VCaP (cell line): ENCODE measurements around the gene TMEM18.

Experiments
- H3K27ac ChIP-seq: fragments of 450-650 bp; 2 replicates; pipeline ENCODE4 v1.5.1; 2017
- TF ChIP-seq, protein P1 (sequence below): fragments of 450-650 bp; conservative IDR thresholded peaks from 2 replicates; pipeline ENCODE4 v1.5.1; 2017; ENCODE audit warnings: mild to moderate bottlenecking, moderate library complexity

The TMEM18 gene

GRCh38 chr2:625415-626333 lies 51.5 kb downstream of the TMEM18 start:
- TF ChIP-seq, protein P1, sequence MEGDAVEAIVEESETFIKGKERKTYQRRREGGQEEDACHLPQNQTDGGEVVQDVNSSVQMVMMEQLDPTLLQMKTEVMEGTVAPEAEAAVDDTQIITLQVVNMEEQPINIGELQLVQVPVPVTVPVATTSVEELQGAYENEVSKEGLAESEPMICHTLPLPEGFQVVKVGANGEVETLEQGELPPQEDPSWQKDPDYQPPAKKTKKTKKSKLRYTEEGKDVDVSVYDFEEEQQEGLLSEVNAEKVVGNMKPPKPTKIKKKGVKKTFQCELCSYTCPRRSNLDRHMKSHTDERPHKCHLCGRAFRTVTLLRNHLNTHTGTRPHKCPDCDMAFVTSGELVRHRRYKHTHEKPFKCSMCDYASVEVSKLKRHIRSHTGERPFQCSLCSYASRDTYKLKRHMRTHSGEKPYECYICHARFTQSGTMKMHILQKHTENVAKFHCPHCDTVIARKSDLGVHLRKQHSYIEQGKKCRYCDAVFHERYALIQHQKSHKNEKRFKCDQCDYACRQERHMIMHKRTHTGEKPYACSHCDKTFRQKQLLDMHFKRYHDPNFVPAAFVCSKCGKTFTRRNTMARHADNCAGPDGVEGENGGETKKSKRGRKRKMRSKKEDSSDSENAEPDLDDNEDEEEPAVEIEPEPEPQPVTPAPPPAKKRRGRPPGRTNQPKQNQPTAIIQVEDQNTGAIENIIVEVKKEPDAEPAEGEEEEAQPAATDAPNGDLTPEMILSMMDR, result no peak
- no peak overlapping the region for H3K27ac ChIP-seq

DNA sequence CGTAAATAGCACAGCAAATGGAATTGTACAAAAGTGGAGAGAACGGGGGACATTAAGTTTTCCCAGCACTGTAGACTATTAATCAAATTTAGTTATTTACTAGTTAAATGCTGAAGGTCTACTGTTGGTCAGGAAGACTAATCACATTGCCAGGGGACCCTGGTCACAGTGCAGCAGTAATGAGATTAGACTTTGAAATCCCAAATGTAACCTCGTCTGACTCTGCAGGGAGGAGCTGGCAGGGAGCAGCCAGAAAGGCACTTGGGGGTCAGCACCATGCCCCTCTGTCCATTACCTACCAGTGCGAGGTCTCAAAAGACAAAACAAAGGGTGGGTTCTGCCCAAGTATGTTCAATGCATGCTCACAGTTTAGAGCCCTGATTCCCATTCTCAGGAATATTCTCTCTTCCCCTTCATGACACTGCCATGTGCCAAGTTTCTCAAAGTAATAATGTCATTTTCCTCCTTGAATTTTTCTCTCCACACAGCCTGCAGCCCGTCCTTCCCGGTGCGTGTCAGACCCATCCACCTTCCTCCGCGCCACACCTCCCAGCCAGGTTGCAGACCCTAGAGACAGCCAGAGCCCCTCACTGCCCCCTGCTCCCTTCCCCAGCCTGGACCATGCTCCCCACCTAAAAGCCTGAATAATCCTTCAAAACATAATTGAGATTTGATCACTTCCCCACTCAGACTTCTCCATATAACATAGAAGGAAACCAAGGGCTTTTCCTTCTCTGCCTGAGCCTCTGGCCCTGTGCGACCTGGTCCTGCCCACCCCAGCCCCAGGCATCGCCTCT lies 52.5 kb downstream of the TMEM18 start:
- TF ChIP-seq, protein P1, result no peak
- H3K27ac ChIP-seq, result no peak overlapping the region

- no peak overlapping the region for H3K27ac ChIP-seq
- TF ChIP-seq, protein P1, result no peak
Observed at GRCh38 chr2:624096-624495, 53.1 kb downstream of the TMEM18 start.

DNA sequence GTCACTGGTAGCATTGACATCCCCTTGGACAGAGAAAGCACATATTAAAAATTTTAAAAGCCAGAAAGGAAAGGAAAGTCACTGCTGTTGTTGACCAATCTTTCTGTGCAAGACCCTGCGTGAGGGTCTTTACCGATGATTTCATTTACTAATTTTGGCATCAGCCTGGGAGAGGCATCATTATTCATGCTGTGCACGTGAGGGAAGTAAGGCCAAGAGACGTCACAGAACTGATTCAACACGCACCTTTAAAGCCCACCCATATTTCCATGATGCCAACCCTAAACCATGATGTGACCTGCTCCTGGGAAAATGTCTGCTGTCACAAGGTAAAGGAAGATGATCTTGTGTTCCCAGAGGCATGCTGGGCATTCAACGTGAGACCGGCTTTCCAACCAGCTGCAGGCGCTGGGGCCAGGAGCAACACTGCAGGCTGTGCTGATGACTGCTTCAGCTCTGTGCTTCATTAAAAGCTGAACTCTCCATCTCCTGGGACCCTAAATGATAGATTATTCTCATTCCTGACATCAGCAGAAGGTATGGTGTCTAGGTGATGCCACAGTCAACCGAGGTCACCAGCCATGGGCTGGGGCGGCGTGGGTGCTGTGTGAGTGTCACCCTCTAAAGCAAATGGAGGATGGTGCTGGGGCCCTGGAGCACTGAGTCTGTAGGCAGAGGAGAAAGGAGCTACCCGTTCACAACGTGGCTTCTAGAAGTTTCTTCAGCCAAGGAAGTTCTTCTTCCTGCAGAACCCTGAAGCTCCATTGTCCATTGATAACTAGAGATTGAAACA lies 53.9 kb downstream of the TMEM18 start:
- TF ChIP-seq, protein P1, result no peak

GRCh38 chr2:622357-622756 lies 54.8 kb downstream of the TMEM18 start:
- H3K27ac ChIP-seq, result no peak overlapping the region
- TF ChIP-seq, protein P1, result no peak

More for the DNA sequence above, 53.9 kb downstream of the TMEM18 start:
- no peak overlapping the region for H3K27ac ChIP-seq

DNA sequence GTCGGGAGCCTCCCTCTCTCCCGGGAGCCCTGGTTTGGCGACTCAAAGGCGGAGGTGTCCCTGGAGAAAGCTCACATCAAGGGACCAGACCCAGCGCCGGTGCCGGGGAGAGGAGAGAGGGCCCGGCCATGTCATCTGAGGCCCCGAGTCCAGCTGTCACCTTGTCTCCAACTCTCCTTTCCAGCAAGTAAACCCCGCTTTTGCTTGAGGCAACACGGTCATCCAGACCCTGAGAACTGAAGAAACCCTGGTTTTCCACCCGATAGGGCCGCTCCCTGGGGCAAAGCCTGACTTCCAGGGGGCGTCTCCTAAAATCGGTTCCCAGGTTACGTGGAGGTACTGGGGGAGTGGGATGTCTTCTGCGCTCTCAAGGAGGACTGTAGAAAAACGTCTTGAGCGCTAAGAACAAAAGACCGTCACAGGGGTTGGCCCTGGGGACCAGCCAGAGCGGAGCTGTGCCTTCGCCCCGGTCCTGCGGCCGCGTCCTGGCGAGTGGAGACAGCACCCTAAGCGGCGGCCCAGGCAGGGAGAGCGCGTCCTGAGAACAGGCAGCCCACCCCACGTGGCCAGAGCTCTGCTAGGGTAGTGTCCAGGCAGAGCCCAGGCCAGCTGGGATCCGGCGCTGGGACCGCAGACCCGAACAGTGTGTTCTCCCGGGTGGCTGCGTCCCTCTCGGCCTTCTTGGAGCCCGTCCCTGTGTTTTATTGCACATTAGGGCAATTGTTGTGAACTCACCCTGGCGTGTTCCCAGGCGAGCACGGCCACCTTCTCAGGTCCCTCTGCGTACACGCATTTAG lies 55.7 kb downstream of the TMEM18 start:
- TF ChIP-seq, protein P1, result no peak

More for the DNA sequence above, 55.7 kb downstream of the TMEM18 start:
- no peak overlapping the region for H3K27ac ChIP-seq
